Right lobe of liver (tissue), 4 donors: ENCODE results near the gene MIAT.

ENCODE experiments used
- POLR2A ChIP-seq: fragments of 450-650 bp; IDR thresholded peaks from one replicate; pipeline ENCODE4 v1.6.1; 2017; ENCODE audit warnings: antibody characterized with exemption, mild to moderate bottlenecking
- TF ChIP-seq, protein P1 (sequence below), 4 donors: fragments of 200-600 bp in 3 of 4; fragments of 450-650 bp in 1 of 4; IDR thresholded peaks; one replicate each; pipeline versions ENCODE4 v1.5.1 to v1.8.0; 2016 to 2022; ENCODE audit warnings: antibody characterized with exemption in 4 of 4, mild to moderate bottlenecking in 2 of 4
- donor health status: DM: no; HTN: no; CAD: no.
- donor health status: DM: no; HTN: no; CAD: no.
- donor health status: DM: no; HTN: yes; CAD: no.

DNA sequence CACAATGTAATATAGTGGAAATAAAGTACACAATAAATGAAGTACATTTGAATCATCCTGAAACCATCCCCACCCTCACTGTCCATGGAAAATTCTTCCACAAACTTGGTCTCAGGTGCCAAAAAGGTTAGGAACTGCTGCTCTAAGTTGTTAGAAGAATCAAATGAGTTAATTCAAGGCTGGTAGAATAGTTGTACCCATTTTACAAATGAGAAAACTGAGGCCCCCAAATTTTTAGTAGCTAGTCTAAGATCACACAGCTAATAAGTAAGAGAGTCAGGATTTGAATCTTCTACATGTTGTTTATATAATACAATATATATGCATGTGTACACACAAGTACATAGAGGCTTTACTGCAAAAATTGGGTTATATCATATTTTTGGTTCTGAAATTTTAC, 43.1 kb downstream of the MIAT start:
- TF ChIP-seq POLR2A = no peak
- TF ChIP-seq, protein P1, sequence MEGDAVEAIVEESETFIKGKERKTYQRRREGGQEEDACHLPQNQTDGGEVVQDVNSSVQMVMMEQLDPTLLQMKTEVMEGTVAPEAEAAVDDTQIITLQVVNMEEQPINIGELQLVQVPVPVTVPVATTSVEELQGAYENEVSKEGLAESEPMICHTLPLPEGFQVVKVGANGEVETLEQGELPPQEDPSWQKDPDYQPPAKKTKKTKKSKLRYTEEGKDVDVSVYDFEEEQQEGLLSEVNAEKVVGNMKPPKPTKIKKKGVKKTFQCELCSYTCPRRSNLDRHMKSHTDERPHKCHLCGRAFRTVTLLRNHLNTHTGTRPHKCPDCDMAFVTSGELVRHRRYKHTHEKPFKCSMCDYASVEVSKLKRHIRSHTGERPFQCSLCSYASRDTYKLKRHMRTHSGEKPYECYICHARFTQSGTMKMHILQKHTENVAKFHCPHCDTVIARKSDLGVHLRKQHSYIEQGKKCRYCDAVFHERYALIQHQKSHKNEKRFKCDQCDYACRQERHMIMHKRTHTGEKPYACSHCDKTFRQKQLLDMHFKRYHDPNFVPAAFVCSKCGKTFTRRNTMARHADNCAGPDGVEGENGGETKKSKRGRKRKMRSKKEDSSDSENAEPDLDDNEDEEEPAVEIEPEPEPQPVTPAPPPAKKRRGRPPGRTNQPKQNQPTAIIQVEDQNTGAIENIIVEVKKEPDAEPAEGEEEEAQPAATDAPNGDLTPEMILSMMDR (IDR thresholded peaks at IDR 0.05) = no peak
